ENCODE results near the gene EPG5.

Gene EPG5

GRCh38 chr18:46008531-46008930 lies 41.4 kb upstream of the EPG5 start:
- TF ChIP-seq CTCF (conservative IDR thresholded peaks at IDR 0.05; ENCODE audit: low read depth, low read length), result no peak
- no peak for DNase-seq (ENCODE audit: low read depth)
- no peak overlapping the region for H3K4me3 ChIP-seq (ENCODE audit: low read length)

GRCh38 chr18:46007165-46007564 lies 40.0 kb upstream of the EPG5 start:
- DNase-seq (ENCODE audit: low read depth), result no peak
- TF ChIP-seq CTCF (conservative IDR thresholded peaks at IDR 0.05; ENCODE audit: low read depth, low read length), result no peak
- H3K4me3 ChIP-seq (ENCODE audit: low read length), result no peak overlapping the region

- H3K4me3 ChIP-seq (ENCODE audit: low read length), result no peak overlapping the region
- no peak for TF ChIP-seq CTCF (conservative IDR thresholded peaks at IDR 0.05; ENCODE audit: low read depth, low read length)
- DNase-seq (ENCODE audit: low read depth), result no peak
These were observed 35.8 kb upstream of the EPG5 start for GRCh38 chr18:46002934-46003333.

GRCh38 chr18:46001892-46002291 lies 34.8 kb upstream of the EPG5 start:
- H3K4me3 ChIP-seq (ENCODE audit: low read length), result no peak overlapping the region
- DNase-seq (ENCODE audit: low read depth), result no peak
- no peak for TF ChIP-seq CTCF (conservative IDR thresholded peaks at IDR 0.05; ENCODE audit: low read depth, low read length)

GRCh38 chr18:46001074-46001473 lies 33.9 kb upstream of the EPG5 start:
- TF ChIP-seq CTCF (conservative IDR thresholded peaks at IDR 0.05; ENCODE audit: low read depth, low read length), result no peak
- H3K4me3 ChIP-seq (ENCODE audit: low read length), result no peak overlapping the region
- no peak for DNase-seq (ENCODE audit: low read depth)

DNA sequence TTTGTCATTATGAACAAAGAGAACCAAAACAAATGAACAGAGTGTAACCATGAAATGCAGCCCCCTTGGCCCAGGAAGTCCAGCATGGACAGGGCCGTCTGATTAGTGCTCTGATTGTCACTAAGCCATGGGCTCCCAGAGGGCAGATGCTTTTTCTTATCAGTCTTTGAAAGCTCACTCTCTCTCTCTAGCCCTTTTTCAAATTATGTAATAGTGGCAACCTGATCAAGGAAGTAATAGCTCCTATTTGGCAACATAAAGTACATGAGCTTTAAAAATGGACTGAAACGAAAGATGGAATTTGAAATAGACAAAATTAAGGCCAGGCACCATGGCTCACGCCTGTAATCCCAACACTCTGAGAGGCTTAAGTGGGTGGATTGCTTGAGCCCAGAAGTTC lies 32.4 kb upstream of the EPG5 start:
- DNase-seq (ENCODE audit: low read depth), result no peak
- H3K4me3 ChIP-seq (ENCODE audit: low read length), result no peak overlapping the region
- no peak for TF ChIP-seq CTCF (conservative IDR thresholded peaks at IDR 0.05; ENCODE audit: low read depth, low read length)

GRCh38 chr18:45998244-45998643 lies 31.1 kb upstream of the EPG5 start:
- DNase-seq (ENCODE audit: low read depth), result no peak

More at GRCh38 chr18:45998244-45998643, 31.1 kb upstream of the EPG5 start:
- no peak overlapping the region for H3K4me3 ChIP-seq (ENCODE audit: low read length)
- no peak for TF ChIP-seq CTCF (conservative IDR thresholded peaks at IDR 0.05; ENCODE audit: low read depth, low read length)
